HPDE6-E6E7 (cell line): Measurements from ENCODE around the gene CLEC18A.
"Not testable (repeated sequence)": the region's sequence is repeated elsewhere in the genome, so short reads cannot be mapped to it uniquely, and the experiment has no call there.

Experiments
- DNase-seq: peaks from one replicate; pipeline ENCODE4 v3.0.0; 2011; ENCODE audit warnings: missing footprints; ENCODE audit errors: extremely low spot score

The CLEC18A gene

GRCh38 chr16:69951017-69951671 lies at the start of gene CLEC18A:
TSS of gene CLEC18A (plus strand) at chr16:69951334. CDS start at chr16:69951367, 33 bp downstream.
- DNase-seq: not testable (repeated sequence)

- DNase-seq: no peak
These were observed 47.2 kb upstream of the CLEC18A start for GRCh38 chr16:69903865-69904415.

- no peak for DNase-seq
These were observed 46.5 kb upstream of the CLEC18A start for GRCh38 chr16:69904495-69905170.

GRCh38 chr16:69905171-69905555 lies 46.0 kb upstream of the CLEC18A start:
- DNase-seq: no peak

- no peak for DNase-seq
These were observed 44.2 kb upstream of the CLEC18A start for GRCh38 chr16:69906838-69907401.

GRCh38 chr16:69909043-69909442 lies 42.1 kb upstream of the CLEC18A start:
- DNase-seq: no peak

GRCh38 chr16:69909760-69910159 lies 41.4 kb upstream of the CLEC18A start:
- DNase-seq: no peak

- no peak for DNase-seq
These were observed 40.2 kb upstream of the CLEC18A start for GRCh38 chr16:69910964-69911363.

GRCh38 chr16:69916462-69916861 lies 34.7 kb upstream of the CLEC18A start:
- no peak for DNase-seq

- no peak for DNase-seq
These were observed 33.8 kb upstream of the CLEC18A start for GRCh38 chr16:69917311-69917710.

- DNase-seq: peak; percentile 94
These were observed 33.4 kb upstream of the CLEC18A start for GRCh38 chr16:69917739-69918138.

- DNase-seq: no peak
These were observed 32.9 kb upstream of the CLEC18A start for GRCh38 chr16:69918241-69918640.

GRCh38 chr16:69921127-69921526 lies 30.0 kb upstream of the CLEC18A start:
- DNase-seq: no peak

GRCh38 chr16:69922200-69922599 lies 28.9 kb upstream of the CLEC18A start:
- no peak for DNase-seq

- DNase-seq: no peak
These were observed 26.9 kb upstream of the CLEC18A start for GRCh38 chr16:69924041-69924775.

- no peak for DNase-seq
These were observed 26.4 kb upstream of the CLEC18A start for GRCh38 chr16:69924777-69925191.

GRCh38 chr16:69925311-69925710 lies 25.8 kb upstream of the CLEC18A start:
- DNase-seq: no peak

GRCh38 chr16:69926241-69926640 lies 24.9 kb upstream of the CLEC18A start:
- DNase-seq: no peak

- no peak for DNase-seq
These were observed 23.9 kb upstream of the CLEC18A start for GRCh38 chr16:69927056-69927757.

GRCh38 chr16:69928856-69929400 lies 22.2 kb upstream of the CLEC18A start:
- DNase-seq: no peak

- no peak for DNase-seq
These were observed 21.7 kb upstream of the CLEC18A start for GRCh38 chr16:69929480-69929879.
